Measurements from ENCODE around the gene ZNF280C.

ZNF280C gene

DNA sequence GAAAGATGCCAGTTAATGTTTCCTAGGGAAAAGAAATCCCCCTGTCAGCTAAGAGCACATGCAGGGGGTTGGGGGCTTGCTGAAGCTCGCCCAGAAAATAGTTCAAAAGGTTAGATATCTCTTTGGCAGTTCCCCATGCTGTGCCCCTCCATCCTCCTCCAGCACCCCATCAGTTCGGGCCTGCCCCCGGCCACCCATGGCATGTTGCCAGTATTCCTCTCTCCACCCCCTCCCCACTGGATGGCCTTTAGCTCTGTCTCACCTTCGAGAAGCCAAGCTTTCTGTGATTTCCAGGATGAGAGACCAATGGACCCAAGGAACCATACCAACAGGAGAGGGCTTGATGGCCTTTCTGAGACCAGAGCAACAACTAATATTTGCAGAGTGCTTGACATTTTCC lies 91.8 kb downstream of the ZNF280C start:
- no peak for DNase-seq (ENCODE audit: low read depth, low spot score)

DNA sequence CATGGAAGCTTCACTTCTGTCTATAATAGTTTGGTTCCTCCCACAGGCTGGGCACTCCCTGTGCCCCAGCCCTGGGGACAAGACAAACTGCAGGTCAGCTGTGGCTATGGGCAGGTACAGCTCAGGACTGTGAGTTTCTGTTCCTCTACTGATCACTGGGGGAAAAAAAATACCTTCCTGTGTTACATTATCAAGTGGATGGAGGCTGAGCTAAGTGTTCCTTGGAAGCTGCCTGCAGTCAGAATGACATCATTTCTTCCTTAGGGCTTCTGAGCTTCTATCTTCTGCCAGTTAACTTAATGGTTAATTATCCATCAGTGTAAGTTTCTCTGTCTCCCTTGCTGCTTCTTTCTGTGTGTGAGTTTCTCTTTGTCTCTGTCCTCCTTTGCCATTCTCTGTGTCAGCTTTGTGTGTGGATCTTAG lies 92.3 kb downstream of the ZNF280C start:
- DNase-seq (ENCODE audit: low read depth, low spot score) = no peak

DNA sequence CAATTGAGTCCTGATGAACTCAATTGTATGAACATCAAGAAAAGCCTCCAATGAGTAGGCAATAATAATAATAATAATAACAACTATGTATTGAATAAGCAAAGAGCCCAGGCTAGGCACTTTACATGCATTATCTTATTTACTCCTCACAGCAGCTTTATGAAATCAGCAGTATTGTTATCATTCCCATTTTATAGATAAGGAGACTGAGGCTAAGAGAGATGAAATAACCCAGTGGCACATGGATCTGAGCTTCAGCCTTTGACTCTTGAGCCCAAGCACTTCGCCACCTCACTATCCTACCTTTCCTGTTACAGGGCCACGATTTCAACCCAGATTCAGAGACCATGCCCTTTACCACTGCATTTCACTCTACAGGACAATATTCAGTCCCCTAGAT lies 93.8 kb downstream of the ZNF280C start:
- DNase-seq (ENCODE audit: low read depth, low spot score) = no peak

DNA sequence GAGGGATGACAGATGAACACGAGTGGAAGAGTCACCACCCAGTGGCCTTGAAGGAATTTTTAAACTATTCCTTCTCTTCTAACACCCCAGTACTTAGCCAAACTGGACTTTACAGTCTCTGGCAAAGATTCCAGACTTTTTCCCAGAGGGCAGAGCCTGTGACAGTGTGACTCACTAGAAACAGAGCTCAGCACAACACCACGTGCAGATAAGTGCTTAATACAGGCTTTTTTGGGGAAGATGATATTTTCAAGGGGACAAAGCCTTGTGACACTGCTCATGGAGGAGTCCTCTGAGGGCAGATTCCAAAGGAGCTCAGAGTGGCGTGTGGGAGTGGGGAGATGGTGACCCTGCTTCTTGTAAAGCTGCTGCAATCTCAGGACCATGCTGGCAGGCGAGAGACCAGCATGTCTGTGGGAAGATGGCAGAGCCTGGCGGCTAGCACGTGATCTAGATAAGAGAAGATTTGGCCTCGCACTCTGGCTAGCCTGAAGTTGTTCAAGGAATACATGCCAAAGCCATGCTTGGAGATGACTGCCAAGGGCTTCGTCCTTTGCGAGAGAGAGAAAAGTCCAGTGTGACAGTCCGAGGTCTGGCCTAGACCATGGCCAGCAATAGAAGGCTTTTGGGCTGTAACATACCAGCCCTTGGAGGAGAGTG lies 94.5 kb downstream of the ZNF280C start:
- no peak for DNase-seq (ENCODE audit: low read depth, low spot score)

DNA sequence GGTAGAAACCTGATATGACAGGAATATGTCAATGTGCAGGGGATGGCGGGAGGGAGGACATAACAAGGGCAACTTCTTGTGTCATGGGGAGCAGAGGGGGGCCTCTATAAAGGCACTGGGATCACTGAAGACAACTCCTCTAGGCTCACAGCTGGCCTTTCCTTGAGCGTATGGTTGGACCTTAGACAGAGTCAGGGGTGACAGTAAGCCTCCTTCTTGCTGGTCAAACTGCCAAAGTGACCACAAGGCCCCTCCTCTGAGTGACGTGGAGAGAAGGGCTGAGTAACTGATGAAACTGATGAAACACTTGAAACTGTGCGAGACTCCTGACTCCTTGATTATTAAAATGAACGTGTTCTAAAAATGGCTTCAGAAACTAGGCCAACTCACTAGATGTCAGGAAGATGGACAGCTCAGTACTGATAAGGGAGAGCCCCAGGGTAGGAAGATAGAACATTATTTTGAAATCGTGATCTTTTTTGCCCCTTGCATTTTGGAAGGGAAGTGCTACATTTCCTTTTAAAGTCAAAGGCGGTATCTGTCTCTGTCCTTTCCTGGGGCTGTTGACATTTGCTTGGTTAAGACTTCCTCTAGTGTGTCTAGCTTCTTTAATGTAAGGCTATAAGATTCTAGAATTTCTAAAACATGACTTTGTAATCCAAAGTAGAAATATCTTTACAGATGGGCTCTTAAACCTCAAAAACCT lies 95.4 kb downstream of the ZNF280C start:
- DNase-seq (ENCODE audit: low read depth, low spot score) = no peak

DNA sequence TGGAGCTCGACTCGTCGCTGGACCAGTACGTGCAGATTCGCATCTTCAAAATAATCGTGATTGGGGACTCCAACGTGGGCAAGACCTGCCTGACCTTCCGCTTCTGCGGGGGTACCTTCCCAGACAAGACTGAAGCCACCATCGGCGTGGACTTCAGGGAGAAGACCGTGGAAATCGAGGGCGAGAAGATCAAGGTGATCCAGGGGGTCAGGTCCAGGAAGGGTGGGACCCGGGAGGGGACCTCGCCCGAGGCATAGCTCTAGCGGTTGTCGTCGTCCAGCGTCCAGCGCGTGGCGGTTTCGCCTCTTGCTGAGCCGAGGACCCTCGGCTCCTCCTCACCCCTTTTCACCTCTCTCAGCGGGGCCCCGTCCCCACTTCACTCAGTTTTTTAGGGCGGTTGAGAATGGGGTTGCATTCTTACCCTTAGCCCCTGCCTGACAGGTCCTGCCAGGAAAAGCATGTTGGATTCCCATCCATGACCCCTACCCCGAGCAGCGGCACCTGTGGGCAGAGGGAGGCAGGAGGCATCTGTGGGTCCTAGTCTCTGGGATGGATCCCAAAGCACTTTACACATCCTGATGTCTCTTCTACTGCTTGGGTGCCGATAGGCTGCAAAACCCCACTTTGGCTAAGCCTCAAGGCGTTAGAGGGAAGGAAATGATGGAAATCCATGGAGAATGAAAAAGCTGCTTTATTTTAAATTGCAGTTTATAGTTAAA lies 96.4 kb downstream of the ZNF280C start:
- DNase-seq (ENCODE audit: low read depth, low spot score) = no peak

DNA sequence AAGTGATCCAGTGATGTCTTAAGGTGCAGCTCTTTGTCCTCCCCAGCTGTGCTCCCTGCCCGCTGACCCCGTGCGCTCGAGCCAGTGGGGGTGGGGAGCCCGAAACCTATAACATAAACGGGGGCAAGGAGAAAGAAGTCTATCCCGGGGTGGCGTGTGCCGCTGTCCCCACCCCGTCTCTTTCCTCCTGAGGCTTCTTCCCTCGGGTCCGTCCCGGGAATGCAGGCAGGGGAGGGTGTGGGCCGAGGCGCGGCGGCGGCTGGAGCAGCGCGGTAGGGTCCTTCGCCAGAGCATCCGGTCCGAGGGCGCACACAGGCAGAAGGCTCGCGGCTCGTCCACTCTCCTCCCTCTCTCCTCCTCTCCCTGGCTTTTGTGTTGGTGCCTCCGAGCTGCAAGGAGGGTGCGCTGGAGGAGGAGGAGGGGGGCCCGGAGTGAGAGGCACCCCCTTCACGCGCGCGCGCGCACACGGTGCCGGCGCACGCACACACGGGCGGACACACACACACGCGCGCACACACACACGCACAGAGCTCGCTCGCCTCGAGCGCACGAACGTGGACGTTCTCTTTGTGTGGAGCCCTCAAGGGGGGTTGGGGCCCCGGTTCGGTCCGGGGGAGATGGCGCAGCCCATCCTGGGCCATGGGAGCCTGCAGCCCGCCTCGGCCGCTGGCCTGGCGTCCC lies 97.1 kb downstream of the ZNF280C start, which contains the start of gene RAB33A:
Gene RAB33A, plus strand, starts transcription at position 517 of the 681 bp plus-strand sequence. Its CDS starts 101 bp downstream, at position 618.
- no peak for DNase-seq (ENCODE audit: low read depth, low spot score)

DNA sequence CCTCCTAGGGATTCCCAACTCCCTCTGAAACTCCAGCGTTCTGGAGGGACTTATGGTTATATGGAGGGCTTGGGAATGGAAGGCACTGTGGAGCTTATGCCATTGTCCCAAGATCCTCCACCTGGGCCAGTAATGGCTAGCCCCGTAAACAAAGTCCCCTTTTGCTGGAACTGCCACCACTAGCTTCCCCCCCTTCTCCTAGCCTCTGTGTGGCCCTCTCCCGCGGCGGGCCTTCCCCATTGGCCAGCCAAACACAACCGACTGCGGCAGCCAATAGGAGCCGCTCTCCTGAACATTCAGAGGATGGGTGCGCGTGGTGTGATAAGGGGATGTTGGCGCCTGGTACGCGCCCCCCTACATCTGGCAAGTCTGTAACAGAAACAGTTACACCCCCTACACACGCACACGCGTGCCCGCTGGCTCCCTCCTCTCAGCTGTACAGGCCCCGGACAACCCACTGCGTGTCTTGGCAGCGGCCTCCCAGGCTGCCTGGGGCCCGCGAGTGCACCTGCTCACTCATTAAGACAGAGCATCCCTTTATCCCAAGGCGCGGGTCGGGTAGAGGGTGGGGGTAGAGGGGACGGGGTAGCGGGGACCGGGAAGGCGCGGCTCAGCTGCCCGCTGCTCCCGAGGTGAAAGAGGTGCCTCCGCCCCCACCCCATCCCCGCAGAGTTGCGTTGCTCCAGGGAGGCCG lies 97.8 kb downstream of the ZNF280C start:
- DNase-seq (ENCODE audit: low read depth, low spot score) = no peak

DNA sequence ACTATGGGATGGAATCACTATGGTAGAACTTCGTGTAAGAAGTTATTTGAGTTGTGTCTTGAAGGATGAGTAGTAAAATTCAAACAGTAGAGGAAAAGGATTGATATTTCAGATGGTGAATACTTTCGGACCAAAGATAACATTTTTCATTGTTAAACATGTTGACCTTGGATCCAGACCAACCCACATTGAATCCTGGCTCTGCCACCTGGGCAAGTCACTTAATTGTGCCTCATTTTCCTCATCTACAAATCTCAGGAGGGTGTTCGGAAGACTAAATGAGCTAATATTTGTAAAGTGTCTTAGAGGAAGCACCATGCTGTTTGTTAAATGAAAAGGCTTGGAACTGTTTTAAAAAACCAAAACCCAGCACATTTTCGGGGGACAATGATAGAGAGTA lies 101.7 kb downstream of the ZNF280C start:
- DNase-seq (ENCODE audit: low read depth, low spot score) = no peak

DNA sequence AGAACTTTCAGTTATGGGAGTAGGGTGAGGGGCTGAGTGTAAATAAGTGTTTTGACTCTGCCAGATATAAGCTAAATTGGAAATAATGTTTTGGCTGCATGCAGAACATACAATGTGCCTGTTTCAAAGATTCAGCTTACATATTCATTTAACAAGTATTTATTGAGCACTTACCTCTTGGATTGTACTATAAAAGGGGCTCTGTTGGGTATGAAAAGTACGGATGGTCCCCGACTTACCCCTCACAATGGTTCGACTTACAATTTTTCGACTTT lies 102.3 kb downstream of the ZNF280C start:
- no peak for DNase-seq (ENCODE audit: low read depth, low spot score)

DNA sequence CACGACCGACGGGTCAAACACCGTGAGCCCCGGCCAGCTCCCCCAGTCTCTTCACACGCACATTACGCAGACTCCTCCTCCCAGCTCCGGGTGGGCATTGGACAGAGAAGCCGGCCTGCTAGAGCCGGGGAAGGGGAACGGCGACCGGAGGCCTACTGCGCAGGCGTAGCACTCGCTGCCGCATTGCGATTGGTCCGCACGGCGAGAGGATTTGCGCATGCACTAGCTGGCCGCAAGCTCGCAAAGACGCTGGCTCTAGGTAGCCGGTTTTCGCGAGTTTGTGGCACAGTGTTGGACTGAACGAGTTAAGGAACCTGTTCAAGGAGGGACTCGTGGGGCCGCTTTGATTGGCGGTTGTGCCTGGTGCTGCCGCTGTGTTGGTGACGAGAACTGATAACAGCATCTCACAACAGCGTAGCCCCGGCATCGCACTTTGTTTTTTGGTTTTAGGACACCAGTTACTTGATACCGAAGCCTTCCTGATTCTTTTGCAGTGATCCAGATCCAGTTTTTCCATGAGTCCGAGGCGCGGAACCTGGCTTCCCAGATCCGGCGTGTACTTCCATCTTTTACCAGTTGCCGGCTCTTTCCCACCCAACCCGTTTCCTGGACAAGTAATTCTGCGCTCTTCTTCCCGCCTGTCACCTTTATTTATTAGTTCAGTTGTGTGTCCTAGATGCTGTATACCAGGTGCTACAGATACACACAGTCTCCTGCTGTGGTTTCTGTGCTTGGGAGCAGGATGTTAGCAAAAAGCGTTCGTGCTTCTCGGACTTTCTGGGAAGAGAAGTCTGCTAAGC lies 102.8 kb downstream of the ZNF280C start, which contains the start of gene AIFM1:
Gene AIFM1, minus strand, starts transcription at position 139 of the 800 bp plus-strand sequence. CDS start 185 bp downstream, outside the sequence.
- peak; percentile 75 for DNase-seq (ENCODE audit: low read depth, low spot score)

DNA sequence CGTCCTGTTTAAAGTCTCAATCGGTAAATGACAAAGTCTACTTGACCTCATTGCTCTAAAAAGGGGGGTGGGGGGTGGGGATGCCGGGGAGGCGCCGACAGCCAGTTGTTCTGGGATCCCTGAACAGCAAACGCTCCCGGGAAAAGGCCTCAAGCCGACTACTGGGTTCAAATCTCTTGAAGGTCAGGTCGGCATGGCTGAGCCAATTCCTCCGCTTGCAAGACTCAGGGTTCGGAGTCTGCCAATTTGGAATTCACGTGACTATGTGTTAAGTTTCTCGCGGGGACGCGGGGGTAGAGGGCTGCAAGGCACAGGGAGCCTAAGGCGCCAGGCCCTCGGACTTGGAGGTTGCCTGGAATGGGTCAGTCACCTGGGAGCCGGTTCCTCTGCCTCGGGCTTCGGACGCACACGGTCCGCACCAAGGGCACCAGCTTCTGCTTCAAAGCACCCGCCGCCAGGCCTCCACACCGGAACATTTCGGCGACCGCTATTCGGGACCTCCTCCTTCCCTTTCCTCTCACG lies 103.5 kb downstream of the ZNF280C start:
- no peak for DNase-seq (ENCODE audit: low read depth, low spot score)

DNA sequence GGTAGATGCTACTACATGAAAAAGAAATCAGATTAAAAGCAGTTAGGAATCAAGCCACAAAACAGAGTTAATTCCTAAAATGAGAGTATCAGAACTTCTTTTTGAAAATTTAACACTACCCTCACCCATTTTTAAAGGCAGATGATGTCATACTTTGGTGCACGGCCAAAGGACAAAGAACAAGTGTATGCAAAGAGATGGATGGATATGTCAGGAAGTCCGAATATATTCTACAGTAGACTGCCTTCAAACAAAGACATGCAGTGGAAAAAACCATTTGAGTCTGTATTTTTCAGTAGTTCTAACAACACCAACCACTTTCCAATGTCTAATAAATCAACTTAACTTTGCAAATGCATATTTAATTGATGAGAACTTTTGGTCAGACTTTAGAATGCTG lies 105.3 kb downstream of the ZNF280C start:
- DNase-seq (ENCODE audit: low read depth, low spot score) = no peak

DNA sequence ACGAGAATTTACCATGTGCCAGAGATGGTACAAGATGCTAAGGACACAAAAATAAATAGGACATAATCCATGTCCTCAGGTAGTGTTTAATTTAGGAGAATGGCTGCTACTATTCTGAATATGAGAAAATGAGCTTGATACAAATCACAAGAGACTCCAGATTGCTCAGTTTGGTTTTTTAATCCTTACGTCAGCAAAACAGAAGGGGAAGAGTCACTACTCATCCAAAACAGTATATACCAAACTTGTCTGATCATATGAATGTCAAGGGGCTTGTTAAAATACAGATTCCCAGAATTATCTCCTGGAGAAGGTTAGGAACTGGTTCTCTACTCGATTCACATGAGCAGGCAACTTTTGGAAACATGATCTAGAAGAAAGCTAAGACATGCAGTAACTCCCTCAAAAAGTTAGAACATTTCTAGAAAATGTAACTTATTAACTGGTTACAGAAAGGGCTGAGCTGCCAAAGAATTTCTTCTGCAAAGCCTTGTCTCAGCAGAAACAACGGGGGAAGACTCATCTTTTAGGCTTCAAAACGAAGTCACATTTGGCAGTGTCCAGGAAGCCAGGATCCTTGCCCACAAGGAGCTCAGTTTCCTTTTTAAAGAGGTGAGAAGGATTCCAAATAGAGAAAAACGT lies 106.5 kb downstream of the ZNF280C start:
- no peak for DNase-seq (ENCODE audit: low read depth, low spot score)

DNA sequence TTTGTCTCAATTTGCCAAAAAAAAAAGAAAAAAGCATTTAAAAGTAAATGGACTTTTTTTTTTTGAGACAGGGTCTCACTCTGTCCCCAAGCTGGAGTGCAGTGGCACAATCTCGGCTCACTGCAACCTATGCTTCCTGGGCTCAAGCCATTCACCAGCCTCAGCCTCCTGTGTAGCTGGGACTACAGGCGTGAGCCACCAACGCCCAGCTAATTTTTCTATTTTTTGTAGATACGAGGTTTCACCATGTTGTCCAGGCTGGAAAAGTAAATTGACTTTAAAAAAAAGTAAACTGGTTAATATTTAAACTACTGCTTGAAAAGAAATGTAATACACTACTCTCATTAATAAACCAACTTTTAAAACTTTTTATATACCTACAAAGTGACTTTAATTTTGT lies 108.9 kb downstream of the ZNF280C start:
- DNase-seq (ENCODE audit: low read depth, low spot score) = no peak

DNA sequence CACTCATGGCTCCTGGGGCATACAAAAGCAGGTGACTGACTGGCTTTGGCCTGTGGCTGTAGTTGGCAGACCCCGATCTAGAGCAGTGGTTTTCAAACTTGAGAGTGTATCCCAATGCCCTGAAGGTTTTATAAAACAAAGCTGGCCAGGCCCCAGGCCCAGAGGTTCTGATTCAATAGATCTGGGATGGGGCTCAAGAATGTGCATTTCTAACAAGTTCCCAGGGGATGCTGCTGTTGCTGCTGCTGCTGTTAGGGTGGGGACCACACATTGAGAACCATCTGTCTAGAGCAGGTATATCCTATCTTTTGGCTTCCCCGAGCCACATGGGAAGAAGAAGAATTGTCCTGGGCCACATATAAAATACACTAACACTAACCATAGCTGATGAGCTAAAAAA lies 110.4 kb downstream of the ZNF280C start:
- no peak for DNase-seq (ENCODE audit: low read depth, low spot score)

DNA sequence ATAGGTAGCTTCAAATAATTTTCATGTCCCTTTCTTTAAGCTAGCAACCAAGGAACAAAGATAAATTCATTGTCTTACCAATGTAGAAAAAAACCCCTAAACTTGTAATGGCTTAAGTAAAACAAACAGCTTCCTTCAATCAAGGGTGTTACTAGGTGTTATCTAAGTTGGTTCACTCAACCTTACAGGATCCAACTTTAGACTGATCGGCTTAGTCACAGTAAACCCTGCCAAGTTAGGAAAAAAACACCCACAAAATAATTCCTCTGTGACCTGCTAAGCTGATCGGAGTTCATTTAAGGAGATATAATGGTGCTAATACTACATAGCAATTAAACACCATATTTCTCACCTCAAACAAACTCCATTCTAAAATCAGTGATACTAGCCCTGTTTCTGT lies 113.1 kb downstream of the ZNF280C start:
- no peak for DNase-seq (ENCODE audit: low read depth, low spot score)
